ENCODE results near the gene GUCY1A2.

Gene GUCY1A2

GRCh38 chr11:106728379-106728778 lies 289.9 kb downstream of the GUCY1A2 start:
- Histone ChIP-seq H3K27ac (no peak overlapping the region), H3K4me3 (no peak overlapping the region)
- no peak for DNase-seq (ENCODE audit: low spot score)
- TF ChIP-seq CTCF (IDR thresholded peaks at IDR 0.05) = no peak

- H3K4me3 ChIP-seq = no peak overlapping the region
- H3K27ac ChIP-seq = no peak overlapping the region
- TF ChIP-seq CTCF (IDR thresholded peaks at IDR 0.05) = no peak
- DNase-seq (ENCODE audit: low spot score) = no peak
Observed at GRCh38 chr11:106727256-106727655, 291.0 kb downstream of the GUCY1A2 start.

GRCh38 chr11:106724293-106724892 lies 293.9 kb downstream of the GUCY1A2 start:
- DNase-seq (ENCODE audit: low spot score) = no peak
- no peak overlapping the region for H3K4me3 ChIP-seq
- no peak for TF ChIP-seq CTCF (IDR thresholded peaks at IDR 0.05)

GRCh38 chr11:106723071-106723470 lies 295.2 kb downstream of the GUCY1A2 start:
- TF ChIP-seq CTCF (IDR thresholded peaks at IDR 0.05) = no peak
- no peak for DNase-seq (ENCODE audit: low spot score)
- no peak overlapping the region for H3K4me3 ChIP-seq
- H3K27ac ChIP-seq = no peak overlapping the region

More at GRCh38 chr11:106724293-106724892, 293.9 kb downstream of the GUCY1A2 start:
- H3K27ac ChIP-seq = no peak overlapping the region

GRCh38 chr11:106717222-106717621 lies 301.1 kb downstream of the GUCY1A2 start:
- no peak overlapping the region for H3K27ac ChIP-seq

GRCh38 chr11:106714199-106714598 lies 304.1 kb downstream of the GUCY1A2 start:
- H3K27ac ChIP-seq = peak overlapping the region in 1 of 2 donors; percentile 43
- TF ChIP-seq CTCF (IDR thresholded peaks at IDR 0.05) = no peak
- no peak for DNase-seq (ENCODE audit: low spot score)
- no peak overlapping the region for H3K4me3 ChIP-seq

More at GRCh38 chr11:106717222-106717621, 301.1 kb downstream of the GUCY1A2 start:
- H3K4me3 ChIP-seq = no peak overlapping the region
- DNase-seq (ENCODE audit: low spot score) = no peak
- TF ChIP-seq CTCF (IDR thresholded peaks at IDR 0.05) = no peak

GRCh38 chr11:106708348-106708747 lies 309.9 kb downstream of the GUCY1A2 start:
- no peak overlapping the region for H3K27ac ChIP-seq
- H3K4me3 ChIP-seq = no peak overlapping the region
- TF ChIP-seq CTCF (IDR thresholded peaks at IDR 0.05) = no peak
- no peak for DNase-seq (ENCODE audit: low spot score)
